Nephron progenitor cell (in vitro differentiated cells): ENCODE data around the gene ETV7.
A peak's percentile ranks its signal among the peaks of the same experiment; 100 is the strongest.

Source experiments
- DNase-seq: peaks from one replicate; pipeline ENCODE4 v3.0.0; 2021
- H3K27ac Mint-ChIP-seq: 2 replicates; pipeline ENCODE4 v1.8.0; 2021; ENCODE audit warnings: mild to moderate bottlenecking, moderate library complexity, mixed read lengths
- H3K27me3 Mint-ChIP-seq: 2 replicates; pipeline ENCODE4 v1.8.0; 2021; ENCODE audit warnings: mild to moderate bottlenecking, low read depth, mixed read lengths; ENCODE audit not compliant: poor library complexity
- H3K36me3 Mint-ChIP-seq: 2 replicates; pipeline ENCODE4 v1.8.0; 2021; ENCODE audit warnings: low read depth, mixed read lengths
- H3K4me1 Mint-ChIP-seq: 2 replicates; pipeline ENCODE4 v1.8.0; 2021; ENCODE audit warnings: mixed read lengths
- H3K4me3 Mint-ChIP-seq: 2 replicates; pipeline ENCODE4 v1.8.0; 2021; ENCODE audit warnings: mild to moderate bottlenecking, moderate library complexity, mixed read lengths
- H3K9me3 Mint-ChIP-seq: 2 replicates; pipeline ENCODE4 v1.8.0; 2021; ENCODE audit warnings: mild to moderate bottlenecking, moderate library complexity, mixed read lengths
- CTCF ChIP-seq: fragments of 200-600 bp; sonication (generic); IDR thresholded peaks from 2 replicates; pipeline ENCODE4 v1.5.0; 2021; ENCODE audit warnings: antibody characterized with exemption

ETV7 gene

GRCh38 chr6:36372088-36372487 lies 15.4 kb downstream of the ETV7 start:
- H3K27me3 Mint-ChIP-seq, result peaks cover 22% of the 10 kb centered on the region
- peak overlapping the region; percentile 2 for H3K4me3 Mint-ChIP-seq
- no peaks in the 10 kb centered on the region for H3K36me3 Mint-ChIP-seq
- no peak for TF ChIP-seq CTCF
- DNase-seq, result no peak
- no peaks in the 10 kb centered on the region for H3K9me3 Mint-ChIP-seq
- no peak overlapping the region for H3K27ac Mint-ChIP-seq
- H3K4me1 Mint-ChIP-seq, result peaks cover 22% of the 10 kb centered on the region

- Mint-ChIP-seq H3K4me1 (peaks cover 22% of the 10 kb centered on the region), H3K36me3 (no peaks in the 10 kb centered on the region), H3K9me3 (no peaks in the 10 kb centered on the region), H3K27ac (no peak overlapping the region), H3K4me3 (no peak overlapping the region), H3K27me3 (peaks cover 27% of the 10 kb centered on the region)
- TF ChIP-seq CTCF, result no peak
- no peak for DNase-seq
These were observed 16.3 kb downstream of the ETV7 start for GRCh38 chr6:36371211-36371610.

- H3K4me1 Mint-ChIP-seq, result peaks cover 22% of the 10 kb centered on the region
- no peak overlapping the region for H3K4me3 Mint-ChIP-seq
- no peak for TF ChIP-seq CTCF
- peaks cover 25% of the 10 kb centered on the region for H3K27me3 Mint-ChIP-seq
- peak overlapping the region; percentile 48 for H3K27ac Mint-ChIP-seq
- DNase-seq, result no peak
- H3K9me3 Mint-ChIP-seq, result no peaks in the 10 kb centered on the region
- H3K36me3 Mint-ChIP-seq, result no peaks in the 10 kb centered on the region
These were observed 16.8 kb downstream of the ETV7 start for GRCh38 chr6:36370638-36371037.

- Mint-ChIP-seq H3K4me1 (peaks cover 22% of the 10 kb centered on the region), H3K36me3 (no peaks in the 10 kb centered on the region), H3K9me3 (no peaks in the 10 kb centered on the region), H3K4me3 (no peak overlapping the region), H3K27ac (no peak overlapping the region), H3K27me3 (peaks cover 25% of the 10 kb centered on the region)
- no peak for TF ChIP-seq CTCF
- no peak for DNase-seq
These were observed 18.3 kb downstream of the ETV7 start for GRCh38 chr6:36368921-36369865.

GRCh38 chr6:36368421-36368820 lies 19.0 kb downstream of the ETV7 start:
- H3K4me1 Mint-ChIP-seq, result peaks cover 22% of the 10 kb centered on the region
- no peak overlapping the region for H3K4me3 Mint-ChIP-seq
- H3K27me3 Mint-ChIP-seq, result peaks cover 18% of the 10 kb centered on the region
- H3K36me3 Mint-ChIP-seq, result no peaks in the 10 kb centered on the region
- no peak for DNase-seq
- no peak overlapping the region for H3K27ac Mint-ChIP-seq
- TF ChIP-seq CTCF, result no peak
- H3K9me3 Mint-ChIP-seq, result no peaks in the 10 kb centered on the region

GRCh38 chr6:36367743-36368142 lies 19.7 kb downstream of the ETV7 start:
- H3K36me3 Mint-ChIP-seq, result no peaks in the 10 kb centered on the region
- H3K27me3 Mint-ChIP-seq, result peaks cover 17% of the 10 kb centered on the region
- no peak for TF ChIP-seq CTCF
- H3K4me3 Mint-ChIP-seq, result no peak overlapping the region
- no peaks in the 10 kb centered on the region for H3K9me3 Mint-ChIP-seq
- H3K4me1 Mint-ChIP-seq, result peaks cover 17% of the 10 kb centered on the region
- no peak overlapping the region for H3K27ac Mint-ChIP-seq
- DNase-seq, result no peak
